ENCODE measurements around the gene ATP8B4.

The ATP8B4 gene

DNA sequence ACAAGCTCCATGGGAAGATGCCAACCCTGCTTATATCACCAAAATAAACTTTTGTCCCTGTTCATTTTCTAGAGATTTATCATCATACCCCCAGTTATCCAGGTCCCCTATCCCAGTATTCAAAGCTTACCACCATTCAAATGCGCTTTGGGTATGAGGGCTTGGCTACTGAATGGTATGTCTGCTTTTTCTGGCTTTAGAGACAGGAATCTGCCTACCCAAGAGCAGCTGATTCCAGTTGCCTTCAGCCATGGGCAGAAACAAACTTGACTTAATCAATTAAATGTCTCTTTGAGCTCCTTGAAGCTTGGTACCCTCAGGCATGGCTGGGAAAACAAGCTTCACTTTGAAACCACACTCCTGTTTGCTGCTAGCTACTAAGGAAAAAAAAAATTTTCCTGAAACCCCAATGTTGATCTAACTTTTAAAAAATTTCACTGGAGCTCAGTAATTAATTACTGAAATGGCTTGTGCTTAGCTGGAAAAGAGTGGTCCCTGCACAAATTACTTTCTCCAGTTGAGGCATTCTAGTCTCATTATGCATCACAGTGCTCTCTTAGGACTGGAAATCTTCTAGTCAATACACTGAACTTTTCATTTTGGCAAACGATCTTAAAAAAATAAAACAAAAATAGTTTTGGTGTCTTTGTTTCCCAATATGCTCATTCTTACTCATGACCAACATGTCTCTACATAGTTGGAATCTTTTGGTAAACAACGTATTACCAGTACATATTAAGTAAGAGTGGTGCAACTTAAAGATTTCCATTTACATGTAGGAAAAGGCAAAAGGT lies 255.4 kb downstream of the ATP8B4 start:
- peak; percentile 81 for DNase-seq (ENCODE audit: extremely low read depth, low read depth)
- TF ChIP-seq, protein P1, sequence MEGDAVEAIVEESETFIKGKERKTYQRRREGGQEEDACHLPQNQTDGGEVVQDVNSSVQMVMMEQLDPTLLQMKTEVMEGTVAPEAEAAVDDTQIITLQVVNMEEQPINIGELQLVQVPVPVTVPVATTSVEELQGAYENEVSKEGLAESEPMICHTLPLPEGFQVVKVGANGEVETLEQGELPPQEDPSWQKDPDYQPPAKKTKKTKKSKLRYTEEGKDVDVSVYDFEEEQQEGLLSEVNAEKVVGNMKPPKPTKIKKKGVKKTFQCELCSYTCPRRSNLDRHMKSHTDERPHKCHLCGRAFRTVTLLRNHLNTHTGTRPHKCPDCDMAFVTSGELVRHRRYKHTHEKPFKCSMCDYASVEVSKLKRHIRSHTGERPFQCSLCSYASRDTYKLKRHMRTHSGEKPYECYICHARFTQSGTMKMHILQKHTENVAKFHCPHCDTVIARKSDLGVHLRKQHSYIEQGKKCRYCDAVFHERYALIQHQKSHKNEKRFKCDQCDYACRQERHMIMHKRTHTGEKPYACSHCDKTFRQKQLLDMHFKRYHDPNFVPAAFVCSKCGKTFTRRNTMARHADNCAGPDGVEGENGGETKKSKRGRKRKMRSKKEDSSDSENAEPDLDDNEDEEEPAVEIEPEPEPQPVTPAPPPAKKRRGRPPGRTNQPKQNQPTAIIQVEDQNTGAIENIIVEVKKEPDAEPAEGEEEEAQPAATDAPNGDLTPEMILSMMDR (IDR thresholded peaks at IDR 0.05; ENCODE audit: low read depth, low read length), result no peak

DNA sequence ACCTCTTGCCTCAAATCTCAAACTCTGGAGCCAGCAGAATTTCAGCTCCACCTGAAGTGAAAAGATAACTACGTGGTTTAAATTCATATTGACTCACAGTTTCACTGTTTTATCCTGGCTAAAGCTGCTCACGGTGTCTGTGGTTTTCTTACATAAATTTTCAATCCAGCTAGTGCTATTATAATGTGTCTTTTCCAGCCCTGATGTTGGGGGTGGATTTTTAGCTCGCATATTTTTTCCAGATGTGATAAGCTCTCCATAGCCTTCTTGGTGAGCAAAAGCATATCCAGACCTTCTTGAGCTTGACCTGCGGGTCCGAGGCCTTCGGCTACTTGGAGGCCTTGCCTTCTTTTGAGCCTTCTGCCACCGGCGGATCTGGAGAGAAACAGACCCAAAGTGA lies 258.9 kb downstream of the ATP8B4 start:
- no peak for DNase-seq (ENCODE audit: extremely low read depth, low read depth)
- TF ChIP-seq, protein P1 (IDR thresholded peaks at IDR 0.05; ENCODE audit: low read depth, low read length), result no peak

DNA sequence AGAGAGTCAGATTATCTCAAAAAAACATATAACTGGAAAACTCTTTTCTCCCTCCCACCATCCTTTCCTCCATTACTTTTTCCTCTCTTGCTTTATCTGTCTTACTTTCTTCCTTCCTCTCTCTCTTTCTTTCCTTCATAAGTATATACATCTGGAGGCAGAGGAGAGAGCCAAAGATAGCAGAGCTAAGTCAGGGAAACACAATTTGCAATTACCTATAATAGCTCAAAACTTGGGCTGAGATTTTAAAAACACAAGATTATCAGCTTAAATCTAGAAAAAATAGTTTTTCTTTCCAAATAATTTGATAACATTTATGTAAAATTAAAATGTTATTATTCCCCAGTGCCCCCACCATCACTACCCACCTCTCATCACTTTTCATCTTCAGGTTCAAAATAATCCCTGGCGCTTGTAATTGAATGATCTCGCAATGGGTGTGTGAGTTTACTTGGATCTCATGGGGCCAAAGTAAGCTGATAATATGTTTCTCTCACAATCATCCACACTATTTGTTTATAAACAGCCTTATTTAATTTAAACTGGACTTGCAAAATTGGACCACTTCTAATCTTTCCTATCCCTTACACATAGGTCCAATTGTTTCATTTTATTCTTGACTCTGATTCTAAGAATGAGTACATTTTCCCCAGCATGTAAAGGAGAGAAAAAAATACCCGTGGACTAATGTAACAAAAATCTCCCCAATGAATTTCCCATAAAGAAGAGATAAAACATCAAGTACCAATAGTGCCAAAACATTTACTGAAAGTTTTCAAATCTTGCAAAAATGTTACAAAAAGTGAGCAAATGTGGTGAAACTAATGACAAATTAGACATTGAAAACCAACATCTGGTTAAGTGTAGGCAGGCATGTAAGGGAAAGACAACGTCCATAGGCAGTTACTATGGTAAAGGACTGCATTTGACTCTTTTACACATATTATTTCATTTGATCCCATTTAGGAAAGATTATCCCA lies 261.2 kb downstream of the ATP8B4 start:
- TF ChIP-seq, protein P1 (IDR thresholded peaks at IDR 0.05; ENCODE audit: low read depth, low read length), result no peak
- DNase-seq (ENCODE audit: extremely low read depth, low read depth), result no peak

DNA sequence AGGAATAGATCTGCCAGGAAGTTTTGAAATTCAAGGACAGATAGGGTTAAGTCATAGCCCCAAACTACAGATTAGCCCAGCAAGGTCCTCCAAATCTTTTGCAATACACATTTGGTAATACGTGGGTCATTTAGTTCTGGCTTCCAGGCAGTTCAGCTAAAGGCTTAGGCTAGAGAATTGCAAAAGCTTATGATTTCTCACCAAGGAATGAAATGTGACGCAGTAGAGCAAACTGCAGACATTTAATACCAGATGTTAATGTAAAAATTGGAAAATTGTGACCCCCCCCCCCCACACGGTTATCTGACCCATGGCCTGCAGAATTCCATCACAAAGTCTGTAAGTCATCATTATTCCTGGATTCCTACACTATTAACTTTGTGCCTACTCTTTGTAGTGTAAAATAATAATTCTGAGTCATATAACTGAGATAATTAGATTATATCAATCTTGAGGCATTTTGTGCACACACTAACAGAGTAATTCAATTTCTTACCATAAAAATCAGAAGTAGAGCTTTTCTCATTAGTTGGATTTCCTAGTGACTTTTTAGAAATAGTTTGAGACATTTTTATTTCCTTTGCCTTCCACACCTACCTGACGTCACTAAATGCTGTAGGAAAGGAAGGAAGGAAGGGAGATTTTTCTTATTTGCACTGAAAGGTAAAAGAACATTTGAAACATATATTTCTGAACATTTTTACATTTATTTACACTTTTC lies 263.0 kb downstream of the ATP8B4 start:
- TF ChIP-seq, protein P1 (IDR thresholded peaks at IDR 0.05; ENCODE audit: low read depth, low read length), result no peak

DNA sequence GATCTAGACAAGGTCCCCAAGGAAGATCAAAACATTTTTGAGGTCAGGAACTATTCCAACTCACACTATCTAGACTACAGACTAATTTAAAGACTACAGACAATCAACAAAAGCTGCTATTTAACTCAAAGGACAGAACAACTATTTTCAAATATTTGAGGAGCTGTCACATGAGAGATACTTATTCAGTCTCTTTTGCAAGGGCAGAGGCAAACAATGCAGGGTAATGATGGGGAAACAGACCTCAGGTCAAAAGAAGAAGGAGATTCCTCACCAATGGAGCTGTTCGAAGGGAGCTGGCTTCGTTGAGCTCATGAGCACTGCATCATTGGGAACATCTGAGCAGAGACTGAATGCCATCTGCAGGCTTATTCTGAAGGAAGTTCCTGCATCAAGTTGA lies 266.3 kb downstream of the ATP8B4 start:
- TF ChIP-seq, protein P1 (IDR thresholded peaks at IDR 0.05; ENCODE audit: low read depth, low read length), result no peak
- no peak for DNase-seq (ENCODE audit: extremely low read depth, low read depth)

More for the DNA sequence above, 263.0 kb downstream of the ATP8B4 start:
- peak; percentile 98 for DNase-seq (ENCODE audit: extremely low read depth, low read depth)

DNA sequence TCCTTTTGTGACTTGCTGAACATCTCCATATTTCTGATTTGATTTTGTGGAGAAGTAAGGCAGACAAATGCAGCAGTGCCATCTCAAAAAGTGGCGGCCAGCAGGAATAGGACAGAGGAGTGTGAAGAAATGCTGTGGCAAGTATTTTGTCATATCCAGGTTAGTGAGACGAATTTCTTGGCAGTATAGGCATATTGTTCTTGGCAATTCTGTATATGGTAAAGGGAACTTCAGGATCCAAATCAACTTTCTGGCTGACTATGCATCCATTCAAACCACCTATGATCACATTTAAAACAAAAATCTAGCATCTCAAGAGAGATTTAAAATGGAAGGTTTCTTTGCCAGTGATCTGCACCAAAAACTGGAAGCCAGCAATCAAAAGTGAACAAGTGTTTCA lies 270.2 kb downstream of the ATP8B4 start:
- TF ChIP-seq, protein P1 (IDR thresholded peaks at IDR 0.05; ENCODE audit: low read depth, low read length), result no peak
- no peak for DNase-seq (ENCODE audit: extremely low read depth, low read depth)
